Measurements from ENCODE around the gene RBM19. TPM values are rescaled to one million over a fixed set of nuclear protein-coding genes. Genes with fewer than 3 reads are reported as not detected.
"Not testable (repeated sequence)": the region's sequence is repeated elsewhere in the genome, so short reads cannot be mapped to it uniquely, and the experiment has no call there.

RBM19 gene
- total and polyA plus RNA-seq, 11 donors = 12.7 to 27.1 (median 17.4) TPM

GRCh38 chr12:113813229-113813541 lies 152.9 kb downstream of the RBM19 start:
- intact Hi-C loops (cut with DNase I) = no loop called here
- H3K9me3 ChIP-seq = peaks cover 0 to 12% (median 0%) of the 10 kb centered on the region in 12 donors
- TF ChIP-seq, protein P1, sequence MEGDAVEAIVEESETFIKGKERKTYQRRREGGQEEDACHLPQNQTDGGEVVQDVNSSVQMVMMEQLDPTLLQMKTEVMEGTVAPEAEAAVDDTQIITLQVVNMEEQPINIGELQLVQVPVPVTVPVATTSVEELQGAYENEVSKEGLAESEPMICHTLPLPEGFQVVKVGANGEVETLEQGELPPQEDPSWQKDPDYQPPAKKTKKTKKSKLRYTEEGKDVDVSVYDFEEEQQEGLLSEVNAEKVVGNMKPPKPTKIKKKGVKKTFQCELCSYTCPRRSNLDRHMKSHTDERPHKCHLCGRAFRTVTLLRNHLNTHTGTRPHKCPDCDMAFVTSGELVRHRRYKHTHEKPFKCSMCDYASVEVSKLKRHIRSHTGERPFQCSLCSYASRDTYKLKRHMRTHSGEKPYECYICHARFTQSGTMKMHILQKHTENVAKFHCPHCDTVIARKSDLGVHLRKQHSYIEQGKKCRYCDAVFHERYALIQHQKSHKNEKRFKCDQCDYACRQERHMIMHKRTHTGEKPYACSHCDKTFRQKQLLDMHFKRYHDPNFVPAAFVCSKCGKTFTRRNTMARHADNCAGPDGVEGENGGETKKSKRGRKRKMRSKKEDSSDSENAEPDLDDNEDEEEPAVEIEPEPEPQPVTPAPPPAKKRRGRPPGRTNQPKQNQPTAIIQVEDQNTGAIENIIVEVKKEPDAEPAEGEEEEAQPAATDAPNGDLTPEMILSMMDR (IDR thresholded peaks at IDR 0.05) = no peak
- no peak for TF ChIP-seq POLR2A (IDR thresholded peaks at IDR 0.05)
- WGBS, 4 donors = 78 to 98% (median 89%) methylated on average over 6 of the region's 6 CpGs
- no peak for DNase-seq
- no peak for ATAC-seq
- no peaks in the 10 kb centered on the region for H3K27me3 ChIP-seq
- no peak overlapping the region for H3K27ac ChIP-seq
- H3K36me3 ChIP-seq = peaks cover 0 to 8% (median 0%) of the 10 kb centered on the region in 9 donors
- H3K4me1 ChIP-seq = no peaks in the 10 kb centered on the region
- H3K4me3 ChIP-seq = no peak overlapping the region

DNA sequence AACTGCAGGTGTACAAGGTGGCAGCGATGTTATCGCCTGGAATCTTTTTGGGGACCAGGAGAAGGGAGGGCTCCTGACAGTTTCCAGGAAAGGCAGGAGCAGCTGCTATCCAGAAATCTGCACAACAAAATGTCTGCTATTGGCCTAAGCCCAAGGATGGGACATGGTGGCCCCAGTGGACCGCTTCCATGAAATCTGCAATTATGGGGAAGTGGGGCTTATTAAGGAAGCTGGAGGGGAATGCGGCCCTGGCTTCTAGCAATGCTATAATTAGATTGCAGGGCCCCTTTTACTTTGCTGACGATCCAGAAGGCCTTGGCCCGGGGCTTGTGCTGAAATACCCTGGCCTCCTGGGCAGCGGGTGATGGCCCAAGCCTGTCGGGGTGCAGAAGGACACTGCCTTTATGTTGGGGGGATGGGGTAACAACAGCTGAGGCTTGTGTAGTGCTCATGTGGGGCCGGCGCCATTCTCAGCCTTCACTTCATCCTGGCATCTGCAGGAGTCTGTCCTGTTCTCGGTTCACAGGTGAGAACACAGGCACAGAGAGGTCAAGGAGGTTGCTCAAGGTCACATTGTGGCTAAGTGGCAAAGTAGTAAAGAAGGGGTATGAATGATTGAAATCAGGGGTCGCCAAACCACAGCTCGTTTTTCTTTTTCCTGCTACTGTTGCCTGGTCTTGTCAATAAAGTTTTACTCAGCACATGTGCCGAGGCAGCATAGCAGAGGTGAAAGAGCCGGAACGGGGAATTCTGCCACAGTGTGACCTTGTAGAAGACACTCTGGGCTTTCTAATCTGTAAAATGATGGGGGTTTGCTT lies 153.5 kb downstream of the RBM19 start:
- TF ChIP-seq, protein P1 (IDR thresholded peaks at IDR 0.05) = no peak
- no peak for TF ChIP-seq POLR2A (IDR thresholded peaks at IDR 0.05)
- no peaks in the 10 kb centered on the region for H3K27me3 ChIP-seq
- WGBS, 4 donors = 75 to 86% (median 84%) methylated on average over 16 of the region's 16 CpGs
- peaks cover 0 to 8% (median 0%) of the 10 kb centered on the region in 9 donors for H3K36me3 ChIP-seq
- intact Hi-C loops (cut with DNase I) = no loop called here
- no peaks in the 10 kb centered on the region for H3K4me1 ChIP-seq
- H3K9me3 ChIP-seq = peaks cover 0 to 15% (median 0%) of the 10 kb centered on the region in 12 donors
- DNase-seq (no peak), ATAC-seq (no peak)
- no peak overlapping the region for H3K4me3 ChIP-seq
- H3K27ac ChIP-seq = no peak overlapping the region

DNA sequence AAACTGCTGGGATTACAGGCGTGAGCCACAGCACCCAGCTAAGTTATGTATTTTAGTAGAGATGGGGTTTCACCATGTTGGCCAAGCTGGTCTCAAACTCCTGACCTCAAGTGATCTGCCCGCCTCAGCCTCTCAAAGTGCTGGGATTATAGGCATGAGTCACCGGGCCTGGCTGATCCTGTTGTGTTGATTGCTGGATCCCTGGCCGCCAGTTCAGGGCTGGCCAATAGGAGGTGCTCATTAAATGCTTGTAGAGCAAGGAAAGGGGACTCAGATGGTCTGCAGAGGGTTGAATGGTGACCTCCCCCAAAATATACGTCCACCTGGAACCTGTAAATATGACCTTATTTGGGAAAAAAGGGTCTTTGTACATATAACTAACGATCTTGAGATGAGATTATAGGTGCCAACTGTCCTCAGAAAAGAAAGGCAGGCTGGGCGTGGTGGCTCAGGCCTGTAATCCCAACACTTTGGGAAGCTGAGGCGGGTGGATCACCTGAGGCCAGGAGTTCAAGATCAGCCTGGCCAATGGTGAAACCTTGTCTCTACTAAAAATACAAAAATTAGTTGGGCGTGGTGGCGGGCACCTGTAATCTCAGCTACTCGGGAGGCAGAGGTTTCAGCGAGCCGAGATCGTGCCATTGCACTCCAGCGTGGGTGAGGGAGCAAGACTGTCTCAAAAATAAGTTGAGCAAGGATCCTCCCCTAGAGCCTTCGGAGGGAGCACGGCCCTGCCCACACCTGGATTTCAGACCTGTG lies 156.5 kb downstream of the RBM19 start:
- H3K27ac ChIP-seq; intact Hi-C loops (cut with DNase I); H3K4me3 ChIP-seq; DNase-seq; H3K4me1 ChIP-seq; H3K36me3 ChIP-seq; H3K27me3 ChIP-seq; ATAC-seq: not testable (repeated sequence)
- WGBS, 4 donors = 87 to 96% (median 95%) methylated on average over 17 of the region's 17 CpGs
- H3K9me3 ChIP-seq = peaks cover 0 to 31% (median 5%) of the 10 kb centered on the region in 12 donors

DNA sequence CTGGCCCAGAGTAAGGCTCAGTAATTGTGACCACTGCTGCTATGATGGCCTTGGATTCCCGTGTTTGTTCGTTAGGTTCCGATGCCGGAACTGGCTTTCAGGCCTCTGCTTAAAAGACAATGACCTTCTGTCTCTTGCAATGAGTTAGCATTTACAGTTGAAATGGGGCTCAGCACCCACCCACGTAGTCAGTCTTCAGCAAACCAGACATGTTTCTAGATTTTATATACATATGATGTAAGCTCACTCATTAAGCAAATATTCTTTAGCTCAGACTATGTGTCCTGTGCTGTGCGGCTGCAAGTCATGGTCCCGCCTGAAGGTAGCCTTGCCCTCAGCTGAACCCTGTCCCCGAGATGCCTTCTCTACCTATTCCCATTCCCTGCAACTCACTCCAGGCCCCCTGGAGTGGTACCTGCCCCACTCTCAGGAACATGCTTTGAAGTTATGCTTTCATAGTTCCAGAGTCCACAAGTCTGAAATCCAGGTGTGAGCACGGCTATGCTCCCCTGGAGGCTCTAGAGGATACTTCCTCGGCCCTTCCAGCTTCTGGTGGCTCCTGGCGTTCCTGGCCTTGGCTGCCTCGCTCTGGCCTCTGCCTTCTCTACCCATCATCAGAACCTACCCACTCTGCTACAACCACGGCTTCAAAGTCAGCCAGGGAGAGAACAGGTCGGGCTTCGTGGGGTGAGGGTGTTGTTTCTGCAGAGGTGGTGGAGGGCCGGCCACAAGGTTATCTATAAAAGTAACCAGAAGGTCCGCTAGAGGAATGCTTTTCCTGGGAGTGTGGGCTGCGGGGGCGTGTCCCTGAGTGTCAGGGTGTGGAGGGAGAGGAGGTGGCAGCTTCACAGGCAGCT lies 157.8 kb downstream of the RBM19 start:
- ATAC-seq = no peak
- no peak for TF ChIP-seq POLR2A (IDR thresholded peaks at IDR 0.05)
- TF ChIP-seq, protein P1 (IDR thresholded peaks at IDR 0.05) = no peak
- Histone ChIP-seq H3K4me3 (no peak overlapping the region), H3K36me3 (no peaks in the 10 kb centered on the region), H3K4me1 (no peaks in the 10 kb centered on the region), H3K27me3 (no peaks in the 10 kb centered on the region), H3K27ac (no peak overlapping the region), H3K9me3 (peaks cover 0 to 31% (median 5%) of the 10 kb centered on the region in 12 donors)
- intact Hi-C loops (cut with DNase I) = no loop called here
- WGBS, 4 donors = 72 to 83% (median 78%) methylated on average over 19 of the region's 19 CpGs
- no peak for DNase-seq

Measured in heart left ventricle (tissue), 16 donors.